DND-41 (cell line): ENCODE measurements around the gene DYRK2.

Experiments
- CTCF ChIP-seq: IDR thresholded peaks from 2 replicates; pipeline ENCODE4 v1.5.1; 2012; ENCODE audit warnings: borderline replicate concordance, low read length, moderate library complexity, mild to moderate bottlenecking; ENCODE audit not compliant: poor library complexity, severe bottlenecking; ENCODE audit errors: extremely low read depth
- EZH2 ChIP-seq: IDR thresholded peaks from 3 replicates; pipeline ENCODE4 v1.6.1; 2012; ENCODE audit warnings: borderline replicate concordance, low read depth, mild to moderate bottlenecking, moderate library complexity, low read length, inconsistent platforms; ENCODE audit not compliant: severe bottlenecking

- no peak for TF ChIP-seq CTCF
- no peak for TF ChIP-seq EZH2
These were observed 45.3 kb downstream of the DYRK2 start for GRCh38 chr12:67693894-67694293.
